ENCODE measurements around the gene SIRPB2.
"Not testable (repeated sequence)": the region's sequence is repeated elsewhere in the genome, so short reads cannot be mapped to it uniquely, and the experiment has no call there.

SIRPB2 gene

DNA sequence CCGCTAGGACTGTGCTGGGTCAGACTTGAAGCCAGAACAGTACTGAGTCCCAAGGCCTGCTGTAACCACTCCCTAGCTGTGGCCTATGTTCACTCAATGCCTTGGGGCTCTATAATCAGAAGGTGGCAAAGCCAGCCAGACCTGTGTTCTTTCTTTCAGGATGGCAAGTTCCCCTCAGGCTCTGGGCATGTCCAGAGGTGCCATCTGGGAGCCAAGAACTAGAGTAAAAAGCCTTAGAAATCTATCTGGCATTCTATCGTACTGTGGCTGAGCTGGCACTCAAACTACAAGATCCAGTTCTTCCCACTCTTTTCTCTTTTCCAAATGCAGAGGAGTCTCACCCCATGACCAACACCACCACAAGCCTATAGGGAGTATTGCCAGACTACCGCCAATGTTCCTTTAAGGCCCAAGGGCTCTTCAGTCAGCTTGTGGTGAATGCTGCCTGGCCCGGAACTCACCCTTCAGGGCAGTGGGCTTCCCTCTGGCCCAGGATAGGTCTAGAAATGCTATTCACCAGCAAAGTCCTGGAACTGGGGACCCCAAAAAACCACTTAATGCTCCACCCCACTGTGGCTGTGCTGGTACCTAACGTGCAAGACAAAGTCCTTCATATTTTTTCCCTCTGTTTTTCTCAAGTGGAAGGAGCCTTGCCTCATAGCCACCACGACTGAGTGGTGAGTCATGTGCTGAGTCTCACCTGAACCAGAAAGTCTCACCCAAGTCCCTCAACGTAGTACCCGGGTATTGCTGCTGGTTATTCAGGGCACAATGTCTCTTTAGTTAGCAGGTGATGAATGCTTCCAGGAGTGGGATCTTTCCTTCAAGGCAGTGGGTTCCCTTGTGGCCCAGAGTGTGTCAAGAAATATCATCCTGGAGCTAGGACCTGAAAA lies 8.6 kb upstream of the SIRPB2 start:
- no peak for DNase-seq (ENCODE audit: low read depth in 1 of 2, low spot score in 1 of 2)

GRCh38 chr20:1497371-1497770 lies 6.2 kb upstream of the SIRPB2 start:
- DNase-seq (ENCODE audit: low read depth in 1 of 2, low spot score in 1 of 2) = not testable (repeated sequence)

GRCh38 chr20:1496930-1497329 lies 5.7 kb upstream of the SIRPB2 start:
- no peak for DNase-seq (ENCODE audit: low read depth in 1 of 2, low spot score in 1 of 2)

DNA sequence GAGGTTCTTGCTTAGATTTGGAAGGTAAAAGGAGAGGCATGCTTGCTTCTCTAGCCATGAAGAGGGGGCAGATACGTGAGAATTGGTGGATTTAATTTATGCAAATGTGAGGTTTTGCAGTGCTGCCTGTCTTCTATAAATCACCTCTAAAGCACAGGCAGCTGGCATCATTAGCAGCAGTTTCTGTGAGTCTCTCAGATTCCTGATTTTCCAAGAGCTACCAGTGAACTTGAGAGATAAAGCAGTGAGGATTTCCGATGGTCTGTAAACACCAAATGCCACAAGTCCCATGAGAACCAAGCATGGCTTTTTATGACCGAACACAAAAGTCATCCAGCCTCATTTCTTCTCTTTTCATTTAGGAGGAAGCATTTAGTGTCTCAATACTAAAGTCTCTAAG lies 3.2 kb upstream of the SIRPB2 start:
- DNase-seq (ENCODE audit: low read depth in 1 of 2, low spot score in 1 of 2) = no peak

DNA sequence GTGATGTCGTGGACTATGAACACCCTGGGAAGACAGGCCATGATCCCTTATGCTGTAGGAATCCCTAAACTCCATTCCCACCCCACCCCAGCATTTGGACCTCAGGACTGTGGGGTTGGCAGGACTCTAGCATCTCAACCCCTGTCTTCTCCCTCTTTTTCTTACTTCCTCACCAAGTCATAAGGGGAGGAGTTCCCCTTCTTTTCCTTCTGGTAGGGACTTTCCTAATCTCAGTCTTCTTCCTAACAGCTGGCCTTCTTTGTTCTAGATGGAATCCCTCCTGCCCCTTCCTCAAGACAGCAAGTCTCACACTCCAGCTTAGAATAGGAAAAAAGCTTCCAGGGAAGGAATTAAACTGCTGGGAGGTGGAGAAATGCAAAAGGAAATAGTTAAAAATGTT lies 2.3 kb upstream of the SIRPB2 start:
- no peak for DNase-seq (ENCODE audit: low read depth in 1 of 2, low spot score in 1 of 2)

GRCh38 chr20:1491860-1492642 lies 831 bp upstream of the SIRPB2 start:
- no peak for DNase-seq (ENCODE audit: low read depth in 1 of 2, low spot score in 1 of 2)

GRCh38 chr20:1490643-1491195 lies 501 bp downstream of the SIRPB2 start:
- no peak for DNase-seq (ENCODE audit: low read depth in 1 of 2, low spot score in 1 of 2)

- no peak for DNase-seq (ENCODE audit: low read depth in 1 of 2, low spot score in 1 of 2)
These were observed 1.3 kb downstream of the SIRPB2 start for GRCh38 chr20:1489764-1490436.

DNA sequence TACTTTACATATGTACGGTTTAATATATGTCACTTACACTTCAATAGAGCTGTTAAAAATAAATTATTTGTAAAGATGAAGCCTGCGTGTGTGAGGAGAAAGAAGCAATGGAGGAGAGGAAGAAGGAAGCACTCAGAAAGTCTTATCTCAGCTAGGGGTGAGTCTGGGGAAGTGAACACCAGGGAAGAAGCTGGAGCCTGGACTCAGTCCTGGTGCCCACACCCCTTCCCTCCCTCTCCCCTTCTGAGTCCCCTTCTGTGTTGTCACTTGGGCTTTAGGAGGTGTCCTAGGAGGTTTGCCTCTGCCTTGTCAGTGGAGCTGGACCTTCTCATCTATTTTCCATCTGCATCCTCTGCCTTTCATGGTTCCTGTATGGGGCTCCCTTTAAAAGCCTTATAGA lies 1.9 kb downstream of the SIRPB2 start:
- DNase-seq (ENCODE audit: low read depth in 1 of 2, low spot score in 1 of 2) = no peak

DNA sequence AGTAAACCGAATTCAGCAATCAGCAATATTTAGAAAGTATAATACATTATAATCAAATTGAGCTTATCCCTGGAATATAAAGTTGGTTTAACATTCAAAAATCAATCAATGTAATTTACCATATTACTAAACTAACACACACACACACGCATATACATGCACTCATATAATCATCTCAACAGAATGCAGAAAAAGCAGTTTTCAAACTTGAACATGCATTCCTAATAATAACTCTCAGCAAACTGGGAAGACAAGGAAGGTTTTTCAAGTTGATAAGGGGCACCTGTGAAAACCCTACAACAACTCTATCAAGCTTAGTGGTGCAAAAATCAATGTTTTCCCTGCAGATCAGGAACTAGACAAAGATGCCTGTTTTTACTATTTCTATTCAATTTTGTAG lies 4.7 kb downstream of the SIRPB2 start:
- no peak for DNase-seq (ENCODE audit: low read depth in 1 of 2, low spot score in 1 of 2)

DNA sequence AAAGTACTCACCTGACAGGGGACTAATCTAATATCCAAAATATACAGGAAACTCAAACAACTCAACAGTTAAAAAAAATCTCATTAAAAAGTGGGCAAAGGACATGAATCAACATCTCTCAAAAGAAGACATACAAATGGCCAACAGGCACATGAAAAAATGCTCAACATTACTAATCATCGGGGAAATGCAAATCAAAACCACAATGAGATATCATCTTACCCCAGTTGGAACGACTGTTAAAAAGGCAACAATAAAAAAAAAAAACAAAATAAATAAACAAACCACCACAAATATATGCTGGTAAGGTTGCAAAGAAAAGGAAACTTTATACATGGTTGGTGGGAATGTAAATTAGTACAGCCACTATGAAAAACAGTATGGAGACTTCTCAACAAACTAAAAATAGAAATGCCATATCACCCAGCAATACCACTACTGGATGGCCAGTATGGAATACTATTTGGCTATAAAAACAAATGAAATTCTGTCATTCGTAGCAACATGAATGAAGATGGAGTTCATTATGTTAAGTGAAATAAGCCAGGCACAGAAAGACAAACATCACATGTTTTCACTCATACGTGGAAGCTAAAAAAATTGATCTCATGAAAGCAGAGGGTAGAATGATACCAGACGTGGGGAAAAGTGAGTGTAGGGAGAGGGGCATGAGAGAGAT lies 6.6 kb downstream of the SIRPB2 start:
- DNase-seq (ENCODE audit: low read depth in 1 of 2, low spot score in 1 of 2) = no peak

DNA sequence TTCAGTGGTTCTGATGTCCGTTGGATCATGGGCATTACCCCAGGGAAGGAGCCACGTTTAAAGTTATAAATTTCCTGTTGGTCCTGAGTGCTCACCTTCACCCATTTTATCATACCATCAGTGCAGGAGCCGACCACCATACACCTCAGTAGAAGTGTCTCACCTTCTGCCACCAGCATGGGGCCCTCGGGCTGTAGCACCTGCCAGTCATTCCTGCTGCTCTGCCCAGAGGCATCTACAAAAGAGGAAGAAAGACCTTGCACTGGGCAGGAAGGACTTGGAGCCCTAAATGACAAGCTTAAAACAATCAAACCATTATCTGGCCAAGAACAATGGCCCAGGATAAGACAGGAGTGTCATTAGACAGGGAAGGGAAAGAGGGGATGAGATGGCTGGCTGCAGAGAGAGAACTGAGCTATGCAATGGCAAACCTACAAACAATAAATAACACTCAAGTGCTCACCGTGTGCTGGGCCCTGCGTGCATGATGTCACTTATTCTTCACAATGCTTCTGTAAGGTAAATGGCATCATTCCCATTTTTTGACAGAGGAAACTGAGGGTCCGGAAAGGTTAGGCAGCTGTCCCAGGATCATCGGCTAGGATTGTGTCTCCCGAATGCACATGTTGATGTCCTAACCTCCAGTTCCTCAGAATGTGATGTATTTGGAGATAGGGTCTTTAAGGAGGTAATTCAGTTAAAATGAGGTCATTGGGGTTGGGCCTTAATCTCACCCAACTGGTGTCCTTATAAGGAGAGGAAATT lies 11.2 kb downstream of the SIRPB2 start:
- no peak for DNase-seq (ENCODE audit: low read depth in 1 of 2, low spot score in 1 of 2)

GRCh38 chr20:1478566-1478965 lies 12.7 kb downstream of the SIRPB2 start:
- DNase-seq (ENCODE audit: low read depth in 1 of 2, low spot score in 1 of 2) = no peak

DNA sequence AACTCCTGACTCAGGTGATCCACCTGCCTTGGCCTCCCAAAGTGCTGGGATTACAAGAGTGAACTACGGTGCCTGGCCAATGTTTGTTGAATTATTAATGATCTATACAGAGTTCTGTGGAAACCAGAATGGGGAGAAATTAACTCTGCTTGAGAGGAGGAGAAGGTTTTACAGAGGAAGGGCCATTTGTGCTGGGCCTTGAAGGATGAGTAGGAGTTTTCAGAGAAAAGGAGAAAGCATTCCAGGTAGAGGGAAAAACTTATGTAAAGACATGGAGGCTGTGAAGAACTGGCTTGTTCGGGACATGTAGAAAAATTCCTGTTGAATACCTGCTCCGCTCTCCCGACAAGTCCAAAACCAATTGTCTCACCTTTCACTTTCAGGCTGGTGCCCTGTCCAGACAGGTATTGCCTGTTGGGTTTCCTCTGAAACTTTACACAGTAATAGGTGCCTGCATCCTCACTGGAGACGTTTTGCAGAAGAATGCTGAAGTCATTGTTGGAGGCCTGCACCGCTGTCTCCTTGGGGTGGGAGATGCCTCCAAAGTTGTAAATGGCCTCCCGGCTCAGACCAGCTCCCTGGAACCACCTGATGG lies 13.2 kb downstream of the SIRPB2 start:
- DNase-seq (ENCODE audit: low read depth in 1 of 2, low spot score in 1 of 2) = no peak

DNA sequence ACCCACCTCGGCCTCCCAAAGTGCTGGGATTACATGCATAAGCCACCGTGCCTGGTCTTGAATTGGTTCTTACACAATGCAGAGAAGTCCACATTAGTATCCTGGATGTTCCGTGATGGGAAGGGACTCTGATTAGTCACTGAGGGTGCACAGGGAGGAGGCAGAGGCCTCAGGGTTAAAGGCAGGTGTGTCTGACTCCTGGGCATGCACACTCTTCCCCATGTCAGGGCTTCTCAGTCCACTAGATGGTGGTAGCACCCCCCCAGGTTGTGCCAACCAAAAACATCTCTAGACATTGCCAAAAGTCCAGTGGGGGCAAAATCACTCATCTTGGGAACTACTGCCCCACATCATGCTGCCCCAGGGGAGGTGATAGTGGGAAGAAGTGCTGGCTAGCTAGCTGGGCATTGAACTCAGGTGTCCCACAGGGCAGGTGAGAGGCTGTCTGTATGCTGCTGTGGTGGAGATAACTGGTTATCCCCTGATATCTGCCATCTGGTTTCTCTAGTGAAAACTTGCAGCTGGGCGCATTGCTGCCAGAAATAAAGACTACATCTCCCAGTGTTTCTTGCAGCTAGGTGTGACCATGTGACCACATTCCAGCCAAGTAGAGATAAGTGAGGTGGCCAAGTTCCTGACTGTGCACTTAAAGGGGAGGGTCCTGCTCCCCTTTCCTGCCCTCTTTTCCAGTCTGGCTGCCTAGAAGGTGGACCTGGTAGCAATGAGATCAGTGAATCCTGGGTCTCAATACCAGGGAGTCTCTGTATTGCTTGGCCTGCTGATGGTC lies 16.2 kb downstream of the SIRPB2 start:
- no peak for DNase-seq (ENCODE audit: low read depth in 1 of 2, low spot score in 1 of 2)

DNA sequence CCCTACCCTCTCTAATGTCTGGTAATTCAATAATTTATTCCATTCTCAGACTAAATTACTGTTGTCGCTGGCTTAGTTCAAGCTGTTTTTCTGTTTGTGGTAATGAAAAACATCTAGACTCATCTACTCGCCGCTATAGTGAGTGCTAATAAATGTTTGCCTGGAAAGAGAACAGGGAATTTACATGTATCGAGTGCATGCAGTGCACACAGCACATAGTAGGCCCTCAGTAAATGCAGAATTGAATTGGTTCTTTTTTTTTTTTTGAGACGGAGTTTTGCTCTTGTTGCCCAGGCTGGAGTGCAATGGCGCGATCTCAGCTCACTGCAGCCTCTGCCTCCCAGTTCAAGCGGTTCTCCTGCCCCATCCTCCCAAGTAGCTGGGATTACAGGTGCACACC lies 16.9 kb downstream of the SIRPB2 start:
- no peak for DNase-seq (ENCODE audit: low read depth in 1 of 2, low spot score in 1 of 2)

DNA sequence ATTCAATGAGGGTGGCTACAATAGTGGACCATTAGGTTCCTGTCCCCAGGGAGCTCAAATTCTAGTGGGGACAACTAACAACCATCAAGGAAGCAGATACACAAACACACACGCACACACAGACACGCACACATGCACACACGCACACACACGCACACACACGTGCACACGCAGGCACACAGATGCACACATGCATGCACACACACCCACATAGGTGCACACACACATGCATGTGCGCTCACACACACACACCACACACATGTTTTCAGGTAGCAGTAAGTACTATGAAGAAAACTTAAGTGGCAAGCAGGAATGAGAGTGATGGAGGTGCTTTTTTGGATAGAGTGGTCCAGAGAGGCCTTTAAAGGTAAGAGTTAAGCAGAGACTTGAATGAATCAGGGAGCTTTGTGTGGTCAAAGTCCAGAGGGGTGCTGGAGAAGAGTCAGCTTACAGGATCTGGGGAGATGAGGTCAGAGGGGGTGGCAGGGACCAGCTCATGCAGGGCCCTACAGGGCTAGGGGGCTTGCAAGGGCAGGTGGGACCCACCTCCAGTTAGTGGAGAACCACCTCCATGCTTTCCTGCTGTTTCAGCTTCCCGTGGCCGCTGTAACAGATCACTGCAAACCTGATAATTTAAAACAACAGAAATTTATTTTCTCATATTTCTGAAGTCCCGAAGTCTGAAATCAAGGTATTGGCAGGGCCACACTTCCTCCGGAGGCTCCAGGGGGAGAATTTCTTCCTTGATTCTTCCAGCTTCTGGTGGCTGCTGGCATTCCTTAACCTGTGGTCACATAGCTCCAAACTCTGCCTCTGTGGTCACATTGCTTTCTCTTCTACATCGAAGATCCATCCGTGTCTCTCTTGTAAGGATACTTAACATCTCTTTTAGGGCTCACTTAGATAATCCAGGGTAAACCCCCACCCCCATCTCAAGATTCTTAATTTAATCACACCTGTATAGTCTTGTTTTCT lies 17.7 kb downstream of the SIRPB2 start:
- no peak for DNase-seq (ENCODE audit: low read depth in 1 of 2, low spot score in 1 of 2)

Data from activated CD4-positive, alpha-beta T cell treated with anti-CD3 and anti-CD28 coated beads, Interleukin-2, amount 50 U/mL, for 24 hours (primary cell).